ENCODE data around the gene COBLL1. TPM values are rescaled to one million over a fixed set of nuclear protein-coding genes. Genes with fewer than 3 reads are reported as not detected.
A peak's percentile ranks its signal among the peaks of the same experiment; 100 is the strongest.

The COBLL1 gene
- total and polyA plus RNA-seq, 11 donors, result 4.0 to 36.9 (median 16.2) TPM

DNA sequence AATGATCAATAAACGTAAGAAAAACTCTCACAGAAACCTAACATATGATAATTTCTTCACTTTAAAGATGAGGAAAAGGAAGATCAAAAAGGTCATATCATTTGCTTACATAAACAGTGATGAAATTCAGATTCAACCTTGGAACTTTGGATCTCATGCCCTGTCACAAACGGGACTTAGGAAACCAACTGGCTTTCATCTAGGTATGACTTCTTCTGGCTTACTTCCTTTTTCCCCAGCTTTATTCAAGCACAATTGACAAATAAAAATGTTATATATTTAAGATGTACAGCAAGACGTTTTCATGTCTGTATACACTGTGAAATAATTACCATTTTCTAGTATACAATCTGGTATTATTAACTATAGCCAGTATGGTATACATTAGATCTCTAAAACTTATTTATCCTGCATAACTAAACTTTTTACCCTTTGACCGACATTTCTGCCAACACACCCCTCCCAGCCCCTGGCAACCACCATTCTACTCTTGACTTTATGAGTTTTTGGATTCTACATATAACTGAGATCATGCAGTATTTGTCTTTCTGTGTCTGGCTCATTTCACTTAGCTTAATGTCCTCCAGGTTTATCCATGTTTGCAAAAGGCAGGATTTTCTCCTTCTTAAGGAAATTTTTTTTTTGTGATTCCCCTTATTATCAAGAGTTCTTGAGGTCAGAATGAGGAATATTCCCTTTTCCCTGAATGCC lies 46.0 kb upstream of the COBLL1 start:
- H3K36me3 ChIP-seq, result no peaks in the 10 kb centered on the region
- ATAC-seq (no peak), DNase-seq (no peak)
- peaks cover 0 to 4% (median 0%) of the 10 kb centered on the region in 12 donors for H3K4me1 ChIP-seq
- intact Hi-C loops (cut with DNase I), result no loop called here
- H3K27me3 ChIP-seq, result no peaks in the 10 kb centered on the region
- H3K27ac ChIP-seq, result no peak overlapping the region
- no peak for TF ChIP-seq POLR2A (IDR thresholded peaks at IDR 0.05)
- H3K4me3 ChIP-seq, result no peak overlapping the region
- WGBS, 4 donors, result 81 to 88% (median 85%) methylated on average over 4 of the region's 4 CpGs
- H3K9me3 ChIP-seq, result no peaks in the 10 kb centered on the region

DNA sequence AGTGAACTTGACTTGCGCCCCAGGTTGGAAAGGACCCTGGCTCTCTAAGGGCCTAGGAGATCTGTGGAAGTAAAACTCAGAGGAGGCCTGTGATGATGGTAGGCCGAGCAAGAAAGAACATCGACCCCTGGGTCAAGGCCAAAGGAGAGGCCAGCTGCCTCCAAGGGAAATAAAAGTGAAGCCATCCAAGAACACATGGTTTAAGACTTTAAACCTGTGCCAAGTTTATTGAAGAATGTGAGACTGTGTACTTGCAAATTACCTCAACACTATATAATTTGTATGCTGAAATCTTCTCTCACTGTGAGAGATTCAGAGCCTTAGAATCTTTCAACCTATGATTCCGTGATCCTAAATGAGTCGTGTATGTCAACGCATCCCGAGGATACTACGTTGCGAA lies 40.7 kb upstream of the COBLL1 start:
- WGBS, 4 donors, result 77 to 82% (median 80%) methylated on average over 9 of the region's 9 CpGs
- intact Hi-C loops (cut with DNase I), result no loop called here
- H3K4me1 ChIP-seq, result no peaks in the 10 kb centered on the region
- no peak overlapping the region for H3K4me3 ChIP-seq
- H3K9me3 ChIP-seq, result no peaks in the 10 kb centered on the region
- H3K27ac ChIP-seq, result no peak overlapping the region
- ATAC-seq, result peak in 1 of 4 donors; percentile 33
- no peaks in the 10 kb centered on the region for H3K27me3 ChIP-seq
- DNase-seq, result no peak
- H3K36me3 ChIP-seq, result no peaks in the 10 kb centered on the region
- TF ChIP-seq POLR2A (IDR thresholded peaks at IDR 0.05), result no peak
- TF ChIP-seq, protein P1, sequence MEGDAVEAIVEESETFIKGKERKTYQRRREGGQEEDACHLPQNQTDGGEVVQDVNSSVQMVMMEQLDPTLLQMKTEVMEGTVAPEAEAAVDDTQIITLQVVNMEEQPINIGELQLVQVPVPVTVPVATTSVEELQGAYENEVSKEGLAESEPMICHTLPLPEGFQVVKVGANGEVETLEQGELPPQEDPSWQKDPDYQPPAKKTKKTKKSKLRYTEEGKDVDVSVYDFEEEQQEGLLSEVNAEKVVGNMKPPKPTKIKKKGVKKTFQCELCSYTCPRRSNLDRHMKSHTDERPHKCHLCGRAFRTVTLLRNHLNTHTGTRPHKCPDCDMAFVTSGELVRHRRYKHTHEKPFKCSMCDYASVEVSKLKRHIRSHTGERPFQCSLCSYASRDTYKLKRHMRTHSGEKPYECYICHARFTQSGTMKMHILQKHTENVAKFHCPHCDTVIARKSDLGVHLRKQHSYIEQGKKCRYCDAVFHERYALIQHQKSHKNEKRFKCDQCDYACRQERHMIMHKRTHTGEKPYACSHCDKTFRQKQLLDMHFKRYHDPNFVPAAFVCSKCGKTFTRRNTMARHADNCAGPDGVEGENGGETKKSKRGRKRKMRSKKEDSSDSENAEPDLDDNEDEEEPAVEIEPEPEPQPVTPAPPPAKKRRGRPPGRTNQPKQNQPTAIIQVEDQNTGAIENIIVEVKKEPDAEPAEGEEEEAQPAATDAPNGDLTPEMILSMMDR (IDR thresholded peaks at IDR 0.05), result no peak

DNA sequence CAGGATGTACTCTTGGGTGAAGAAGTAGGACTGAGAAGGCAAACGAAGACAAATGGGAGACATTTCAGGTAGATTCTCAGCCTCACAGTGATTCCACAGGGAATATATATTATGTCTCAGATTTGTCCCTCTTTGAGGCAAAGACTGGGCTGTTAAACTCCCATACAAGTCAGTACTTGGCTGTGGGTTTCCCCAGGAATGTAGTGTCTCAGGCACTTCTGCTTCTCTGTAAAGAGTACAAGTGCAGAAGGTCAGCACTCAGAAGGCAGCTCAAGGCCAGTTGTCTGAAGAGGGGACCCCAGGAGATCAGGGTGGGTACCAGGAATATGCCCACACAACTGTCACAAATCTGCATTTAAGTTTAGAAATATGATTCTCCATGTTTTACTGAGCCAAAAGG lies 39.9 kb upstream of the COBLL1 start:
- intact Hi-C loops (cut with DNase I), result no loop called here
- H3K4me1 ChIP-seq, result no peaks in the 10 kb centered on the region
- H3K36me3 ChIP-seq, result no peaks in the 10 kb centered on the region
- DNase-seq, result no peak
- no peak overlapping the region for H3K4me3 ChIP-seq
- ATAC-seq, result no peak
- H3K27me3 ChIP-seq, result no peaks in the 10 kb centered on the region
- H3K9me3 ChIP-seq, result no peaks in the 10 kb centered on the region
- TF ChIP-seq POLR2A (IDR thresholded peaks at IDR 0.05), result no peak
- TF ChIP-seq, protein P1 (IDR thresholded peaks at IDR 0.05), result no peak
- H3K27ac ChIP-seq, result no peak overlapping the region
- WGBS, 4 donors, result 90 to 100% (median 97%) methylated on average over 1 of the region's 1 CpG

DNA sequence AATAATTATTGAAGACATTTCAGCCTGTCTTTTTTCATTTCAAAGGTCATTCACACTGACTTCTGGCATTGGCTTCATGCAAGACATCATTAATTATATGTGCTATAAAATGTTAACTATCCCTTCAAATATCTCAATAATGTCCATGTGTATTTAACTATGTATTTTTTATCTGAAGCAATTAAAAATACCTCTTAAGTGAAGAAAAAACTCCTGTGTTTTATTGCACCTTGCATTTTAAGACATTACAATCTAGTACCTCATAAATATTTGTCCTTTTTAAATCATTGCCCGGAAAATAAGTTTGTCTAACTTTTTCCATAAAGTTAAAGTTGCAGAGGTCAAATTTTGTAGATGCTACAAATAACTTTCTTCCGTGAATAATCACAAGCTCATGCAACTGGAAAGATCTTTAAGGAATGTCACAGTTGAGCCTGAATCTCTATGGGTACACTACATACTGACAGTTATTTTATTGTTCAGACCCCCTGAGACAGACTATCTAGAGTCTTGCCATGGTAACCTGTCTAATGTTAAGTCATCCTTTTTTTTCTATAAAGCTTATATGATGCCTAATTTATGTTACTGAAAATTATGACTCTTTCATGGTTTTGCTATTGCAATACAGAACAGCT lies 38.4 kb upstream of the COBLL1 start:
- Histone ChIP-seq H3K4me3 (no peak overlapping the region), H3K9me3 (no peaks in the 10 kb centered on the region), H3K4me1 (no peaks in the 10 kb centered on the region), H3K36me3 (no peaks in the 10 kb centered on the region), H3K27me3 (no peaks in the 10 kb centered on the region), H3K27ac (no peak overlapping the region)
- TF ChIP-seq POLR2A (IDR thresholded peaks at IDR 0.05), result no peak
- TF ChIP-seq, protein P1 (IDR thresholded peaks at IDR 0.05), result no peak
- no peak for DNase-seq
- intact Hi-C loops (cut with DNase I), result no loop called here
- no peak for ATAC-seq
- 67 to 84% (median 73%) methylated on average over 2 of the region's 2 CpGs for WGBS, 4 donors

Measured in heart left ventricle (tissue), 16 donors.